ENCODE data around the gene HOXD8. TPM values are rescaled to one million over a fixed set of nuclear protein-coding genes. Genes with fewer than 3 reads are reported as not detected.

The HOXD8 gene
- total and polyA plus RNA-seq, 9 donors = 29.2 to 50.6 (median 36.2) TPM

DNA sequence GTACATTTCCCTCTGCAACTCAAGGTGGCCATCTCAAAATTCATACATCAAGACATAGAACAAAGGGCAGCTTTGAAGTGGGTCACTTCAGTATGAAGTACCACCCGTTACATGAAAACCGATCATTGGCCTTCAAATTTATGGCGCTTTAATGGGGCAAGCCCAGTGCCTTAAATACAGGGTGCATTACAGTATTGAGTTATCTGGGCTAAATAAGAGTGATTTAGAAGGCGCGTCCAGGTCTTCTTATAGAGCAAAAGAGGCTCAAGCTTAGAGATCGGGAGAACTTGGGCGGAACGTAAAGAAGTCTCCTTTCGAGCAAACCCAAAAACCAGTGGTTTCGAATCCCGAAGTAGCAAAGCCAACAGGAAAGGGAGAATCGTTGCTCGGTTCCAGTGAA lies 34.7 kb downstream of the HOXD8 start:
- WGBS, 3 donors = 91 to 95% (median 93%) methylated on average over 13 of the region's 13 CpGs
- peaks cover 3% of the 10 kb centered on the region for H3K4me1 ChIP-seq (ENCODE audit: insufficient read depth)
- intact Hi-C loops (cut with DNase I) = no loop called here
- H3K36me3 ChIP-seq = no peaks in the 10 kb centered on the region
- H3K27ac ChIP-seq = no peak overlapping the region
- TF ChIP-seq CTCF (IDR thresholded peaks at IDR 0.05) (no peak), POLR2A (IDR thresholded peaks at IDR 0.05) (no peak), EP300 (IDR thresholded peaks at IDR 0.05) (no peak)
- H3K4me3 ChIP-seq = no peak overlapping the region
- H3K27me3 ChIP-seq = no peaks in the 10 kb centered on the region
- DNase-seq = no peak
- H3K9me3 ChIP-seq = peaks cover 0 to 4% of the 10 kb centered on the region in 2 donors

GRCh38 chr2:176164611-176165369 lies 35.3 kb downstream of the HOXD8 start:
- peaks cover 3% of the 10 kb centered on the region for H3K4me1 ChIP-seq (ENCODE audit: insufficient read depth)
- peaks cover 0 to 4% of the 10 kb centered on the region in 2 donors for H3K9me3 ChIP-seq
- TF ChIP-seq EP300 (IDR thresholded peaks at IDR 0.05) = no peak
- TF ChIP-seq POLR2A (IDR thresholded peaks at IDR 0.05) = no peak
- no peak for TF ChIP-seq CTCF (IDR thresholded peaks at IDR 0.05)
- no peak overlapping the region for H3K27ac ChIP-seq
- no peaks in the 10 kb centered on the region for H3K36me3 ChIP-seq
- no peaks in the 10 kb centered on the region for H3K27me3 ChIP-seq
- peak overlapping the region; percentile 22 for H3K4me3 ChIP-seq
- intact Hi-C loops (cut with DNase I) = no loop called here
- peak in 3 of 5 donors; percentile 13 to 23 (median 14) for DNase-seq
- WGBS, 3 donors = 35 to 62% (median 52%) methylated on average over 52 of the region's 52 CpGs

DNA sequence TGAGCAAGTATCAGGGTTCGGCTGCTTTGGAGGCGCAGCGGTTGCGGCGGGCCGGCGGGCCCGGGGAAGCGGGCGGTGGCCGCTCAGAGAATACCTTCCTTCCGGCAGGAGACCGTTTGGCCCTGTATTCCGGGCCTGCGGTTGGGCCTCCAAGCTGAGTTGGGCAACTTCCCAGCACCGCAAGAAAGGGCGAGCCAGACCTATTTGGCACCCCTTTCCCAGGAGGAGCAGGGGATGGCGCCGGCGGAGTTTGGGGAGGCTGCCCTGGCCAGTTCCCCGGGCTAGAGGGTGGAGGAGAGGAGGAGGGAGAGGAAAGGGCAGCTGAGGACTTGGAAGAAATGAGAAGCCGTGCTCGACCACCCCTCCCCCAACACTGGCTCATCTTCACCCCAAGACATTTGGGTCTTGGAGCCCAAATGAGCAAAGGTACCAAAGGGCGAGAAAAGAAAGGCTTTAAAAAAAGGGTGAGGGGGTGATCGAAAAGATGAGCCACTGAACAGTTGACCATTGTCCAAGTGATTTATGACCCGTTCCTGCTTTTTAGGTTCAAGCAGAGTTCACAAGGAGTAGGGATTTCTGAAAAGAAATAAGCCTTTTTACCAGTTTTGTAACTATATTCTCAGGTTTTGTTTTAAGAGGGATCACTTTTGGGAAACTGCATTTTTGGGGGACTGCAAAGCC lies 36.0 kb downstream of the HOXD8 start:
- no peak for TF ChIP-seq EP300 (IDR thresholded peaks at IDR 0.05)
- no peak for TF ChIP-seq POLR2A (IDR thresholded peaks at IDR 0.05)
- TF ChIP-seq CTCF (IDR thresholded peaks at IDR 0.05) = no peak
- peak in 3 of 5 donors; percentile 47 to 63 (median 59) for DNase-seq
- Histone ChIP-seq H3K9me3 (peaks cover 0 to 4% of the 10 kb centered on the region in 2 donors), H3K27me3 (no peaks in the 10 kb centered on the region), H3K36me3 (no peaks in the 10 kb centered on the region), H3K4me3 (peak overlapping the region; percentile 22), H3K4me1 (ENCODE audit: insufficient read depth) (peaks cover 3% of the 10 kb centered on the region), H3K27ac (peak overlapping the region in 1 of 2 donors; percentile 25)
- 27 to 54% (median 35%) methylated on average over 26 of the region's 26 CpGs for WGBS, 3 donors
- intact Hi-C loops (cut with DNase I) = no loop called here

DNA sequence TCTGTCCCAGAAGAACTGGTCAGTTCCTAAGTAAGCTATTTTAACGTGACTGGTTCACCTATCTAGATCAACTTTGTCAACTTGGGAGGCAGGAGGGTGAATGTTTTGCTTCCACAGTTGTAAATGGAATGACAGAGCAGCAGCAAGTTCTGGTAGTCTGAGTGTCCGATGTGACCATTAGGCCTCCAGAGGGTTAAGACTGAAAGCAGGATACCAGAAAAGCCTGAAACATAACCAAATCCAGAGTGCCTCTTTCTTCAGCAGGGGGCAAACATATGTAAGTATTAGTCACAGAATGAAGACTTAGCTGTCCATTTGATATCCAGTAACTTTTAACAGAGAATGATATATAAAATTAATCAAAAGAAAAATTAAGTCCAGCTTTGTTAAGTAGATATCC lies 36.8 kb downstream of the HOXD8 start:
- peaks cover 3% of the 10 kb centered on the region for H3K4me1 ChIP-seq (ENCODE audit: insufficient read depth)
- no peak for DNase-seq
- TF ChIP-seq POLR2A (IDR thresholded peaks at IDR 0.05) (no peak), EP300 (IDR thresholded peaks at IDR 0.05) (no peak), CTCF (IDR thresholded peaks at IDR 0.05) (no peak)
- intact Hi-C loops (cut with DNase I) = no loop called here
- H3K4me3 ChIP-seq = no peak overlapping the region
- H3K27ac ChIP-seq = no peak overlapping the region
- H3K9me3 ChIP-seq = peaks cover 0 to 4% of the 10 kb centered on the region in 2 donors
- H3K36me3 ChIP-seq = no peaks in the 10 kb centered on the region
- 61 to 75% (median 66%) methylated on average over 2 of the region's 2 CpGs for WGBS, 3 donors
- no peaks in the 10 kb centered on the region for H3K27me3 ChIP-seq

Data from ovary (tissue), 9 donors.